ENCODE results near the gene TARS1.

TARS1 gene

GRCh38 chr5:33440482-33441240 lies at the start of gene TARS1:
Gene TARS1 (plus strand): TSS chr5:33440965. CDS start chr5:33441087, 122 bp downstream.
- peaks cover 17% of the 10 kb centered on the region for H3K36me3 Mint-ChIP-seq (ENCODE audit: low read depth)
- H3K4me3 Mint-ChIP-seq = no peak within 1 kb of the TSS
- H3K27me3 Mint-ChIP-seq (ENCODE audit: low read depth) = no peaks in the 10 kb centered on the region
- no peak within 1 kb of the TSS for H3K27ac Mint-ChIP-seq
- DNase-seq (ENCODE audit: low spot score) = peak; percentile 96
- H3K4me1 Mint-ChIP-seq (ENCODE audit: low read depth) = peaks cover 34% of the 10 kb centered on the region
- H3K9me3 Mint-ChIP-seq = no peaks in the 10 kb centered on the region

DNA sequence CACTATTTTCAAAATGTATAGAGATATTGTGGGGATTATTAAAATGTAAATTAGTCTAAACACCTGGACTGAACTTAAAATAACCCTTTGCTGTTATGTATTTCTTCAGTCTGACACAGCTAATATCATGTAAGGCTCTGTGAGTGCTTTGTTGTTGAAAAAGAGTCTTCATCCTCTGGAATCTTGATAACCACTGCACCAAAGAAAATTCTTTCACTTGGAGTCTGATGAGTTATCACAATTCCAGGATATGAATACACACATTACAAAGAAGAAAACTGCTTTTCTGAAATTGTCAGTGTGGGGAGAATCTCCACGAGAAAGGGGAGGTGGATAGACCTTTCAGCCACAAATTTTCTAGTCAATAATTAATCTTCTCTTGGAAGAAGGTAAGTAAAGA lies 42.3 kb upstream of the TARS1 start:
- no peaks in the 10 kb centered on the region for H3K9me3 Mint-ChIP-seq
- H3K4me1 Mint-ChIP-seq (ENCODE audit: low read depth) = no peaks in the 10 kb centered on the region
- H3K27ac Mint-ChIP-seq = no peak overlapping the region
- DNase-seq (ENCODE audit: low spot score) = no peak
- H3K36me3 Mint-ChIP-seq (ENCODE audit: low read depth) = no peaks in the 10 kb centered on the region
- no peak overlapping the region for H3K4me3 Mint-ChIP-seq
- H3K27me3 Mint-ChIP-seq (ENCODE audit: low read depth) = no peaks in the 10 kb centered on the region

- Mint-ChIP-seq H3K36me3 (ENCODE audit: low read depth) (no peaks in the 10 kb centered on the region), H3K27ac (no peak overlapping the region), H3K27me3 (ENCODE audit: low read depth) (no peaks in the 10 kb centered on the region)
Measured at GRCh38 chr5:33400675-33401074, 40.1 kb upstream of the TARS1 start.

DNA sequence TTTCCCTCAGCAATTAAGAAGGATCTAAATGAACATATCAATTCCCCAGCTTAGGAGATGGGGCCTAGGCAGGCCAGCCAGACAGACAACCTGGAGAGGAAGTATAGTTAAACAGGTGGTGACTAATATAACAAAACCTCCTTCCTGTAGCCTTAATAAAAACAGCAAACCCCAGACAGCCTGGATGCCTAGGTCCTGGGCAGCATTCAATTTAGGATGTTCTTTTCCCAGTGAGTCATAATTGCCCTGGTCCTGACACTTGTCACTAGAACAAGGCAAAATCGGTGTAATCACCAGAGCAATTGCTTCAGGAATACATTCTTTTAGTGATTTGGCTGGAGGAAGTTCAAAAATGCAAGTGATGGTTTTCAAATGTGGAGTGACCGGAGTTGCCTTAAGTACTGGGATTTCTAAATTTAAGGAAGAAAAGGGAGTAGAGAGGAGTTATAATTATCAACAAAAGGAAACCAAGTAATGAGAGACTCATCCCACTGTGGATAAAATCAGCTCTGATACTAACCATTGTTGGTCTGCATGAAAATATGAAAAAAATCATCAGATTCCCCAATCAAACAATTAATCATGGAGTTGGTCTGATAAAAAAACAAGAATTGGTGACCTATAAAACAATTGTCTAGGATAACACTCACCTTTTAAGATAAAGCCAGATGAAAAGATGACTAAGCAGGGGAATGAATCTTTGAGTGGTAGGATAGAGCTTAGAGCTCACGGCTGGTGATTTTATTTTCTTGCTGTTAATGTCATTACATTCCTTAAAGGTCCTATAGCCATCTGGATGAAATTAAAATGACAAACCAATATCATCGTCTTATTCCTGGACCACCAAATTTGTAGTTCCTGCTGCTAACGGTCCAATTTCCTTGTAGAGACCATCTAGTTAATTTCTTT lies 39.0 kb upstream of the TARS1 start:
- DNase-seq (ENCODE audit: low spot score) = no peak
- Mint-ChIP-seq H3K4me3 (no peak overlapping the region), H3K27me3 (ENCODE audit: low read depth) (no peaks in the 10 kb centered on the region), H3K27ac (no peak overlapping the region), H3K9me3 (no peaks in the 10 kb centered on the region), H3K36me3 (ENCODE audit: low read depth) (no peaks in the 10 kb centered on the region), H3K4me1 (ENCODE audit: low read depth) (no peaks in the 10 kb centered on the region)

More at GRCh38 chr5:33400675-33401074, 40.1 kb upstream of the TARS1 start:
- H3K4me1 Mint-ChIP-seq (ENCODE audit: low read depth) = no peaks in the 10 kb centered on the region
- no peak for DNase-seq (ENCODE audit: low spot score)
- H3K4me3 Mint-ChIP-seq = no peak overlapping the region
- no peaks in the 10 kb centered on the region for H3K9me3 Mint-ChIP-seq

DNA sequence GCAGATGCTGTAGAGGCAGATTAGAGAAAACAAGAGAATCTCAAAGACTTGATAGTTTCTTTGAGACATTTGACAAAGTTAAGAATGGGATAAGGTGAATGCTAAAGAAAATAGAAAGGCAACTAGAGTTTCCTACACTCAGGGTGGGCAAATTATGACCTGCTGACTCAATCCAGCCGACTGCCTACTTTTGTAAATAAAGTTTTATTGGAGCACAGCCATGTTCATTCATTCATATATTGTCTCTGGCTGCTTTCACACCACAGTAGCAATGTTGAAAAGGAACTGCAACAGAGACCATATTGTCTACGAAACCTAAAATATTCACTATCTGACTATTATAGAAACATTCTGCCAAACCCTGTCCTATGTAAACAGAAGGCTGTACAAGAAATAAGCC lies 37.6 kb upstream of the TARS1 start:
- Mint-ChIP-seq H3K4me1 (ENCODE audit: low read depth) (no peaks in the 10 kb centered on the region), H3K27ac (no peak overlapping the region), H3K4me3 (no peak overlapping the region), H3K27me3 (ENCODE audit: low read depth) (no peaks in the 10 kb centered on the region), H3K9me3 (no peaks in the 10 kb centered on the region), H3K36me3 (ENCODE audit: low read depth) (no peaks in the 10 kb centered on the region)
- no peak for DNase-seq (ENCODE audit: low spot score)

DNA sequence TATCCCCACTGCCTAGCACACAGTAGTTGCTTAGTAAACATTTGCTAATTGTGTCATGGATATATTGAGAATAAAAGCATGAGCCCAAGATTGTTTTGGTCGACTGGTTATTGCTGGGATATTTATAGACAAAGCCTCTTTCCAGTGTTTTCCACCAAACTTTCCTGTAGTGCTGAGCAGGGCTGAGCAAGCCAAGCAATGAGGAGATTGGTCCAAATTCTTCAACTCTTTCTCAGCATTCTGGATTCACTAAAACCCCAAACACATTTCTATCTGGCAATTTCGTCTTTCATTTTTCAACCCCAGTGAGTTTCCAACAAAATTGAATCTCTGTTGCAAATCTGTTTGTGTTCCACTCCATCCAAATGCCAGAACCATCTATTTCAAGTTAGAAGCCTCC lies 31.9 kb upstream of the TARS1 start:
- Mint-ChIP-seq H3K4me3 (no peak overlapping the region), H3K27ac (no peak overlapping the region), H3K4me1 (ENCODE audit: low read depth) (no peaks in the 10 kb centered on the region), H3K27me3 (ENCODE audit: low read depth) (no peaks in the 10 kb centered on the region), H3K36me3 (ENCODE audit: low read depth) (no peaks in the 10 kb centered on the region), H3K9me3 (no peaks in the 10 kb centered on the region)
- DNase-seq (ENCODE audit: low spot score) = no peak

GRCh38 chr5:33409435-33410170 lies 31.2 kb upstream of the TARS1 start:
- Mint-ChIP-seq H3K27me3 (ENCODE audit: low read depth) (no peaks in the 10 kb centered on the region), H3K4me1 (ENCODE audit: low read depth) (no peaks in the 10 kb centered on the region), H3K27ac (no peak overlapping the region), H3K9me3 (no peaks in the 10 kb centered on the region), H3K36me3 (ENCODE audit: low read depth) (no peaks in the 10 kb centered on the region), H3K4me3 (no peak overlapping the region)
- DNase-seq (ENCODE audit: low spot score) = no peak

DNA sequence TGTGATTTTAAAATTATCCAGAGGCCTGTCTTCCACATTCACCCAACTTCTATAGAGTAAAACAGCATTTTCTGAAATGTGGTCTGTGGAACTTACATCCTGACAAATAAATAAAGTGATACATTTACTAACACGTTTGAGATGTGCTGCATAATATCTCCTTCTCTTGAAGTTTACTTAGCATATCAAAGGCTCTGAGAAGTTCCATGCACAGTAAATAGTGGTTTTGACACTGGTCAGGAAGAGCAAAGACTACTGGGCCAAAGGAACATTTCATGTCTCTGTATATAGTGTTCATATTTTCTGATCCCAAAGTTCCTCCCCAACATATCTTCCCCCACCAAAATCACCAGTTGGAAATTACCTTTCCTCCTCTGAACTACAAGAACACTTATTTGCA lies 30.5 kb upstream of the TARS1 start:
- no peak overlapping the region for H3K4me3 Mint-ChIP-seq

GRCh38 chr5:33411498-33411897 lies 29.3 kb upstream of the TARS1 start:
- Mint-ChIP-seq H3K9me3 (no peaks in the 10 kb centered on the region), H3K27ac (no peak overlapping the region), H3K4me3 (no peak overlapping the region), H3K27me3 (ENCODE audit: low read depth) (no peaks in the 10 kb centered on the region), H3K4me1 (ENCODE audit: low read depth) (no peaks in the 10 kb centered on the region), H3K36me3 (ENCODE audit: low read depth) (no peaks in the 10 kb centered on the region)
- no peak for DNase-seq (ENCODE audit: low spot score)

More for the DNA sequence above, 30.5 kb upstream of the TARS1 start:
- H3K36me3 Mint-ChIP-seq (ENCODE audit: low read depth) = no peaks in the 10 kb centered on the region
- H3K9me3 Mint-ChIP-seq = no peaks in the 10 kb centered on the region
- H3K27me3 Mint-ChIP-seq (ENCODE audit: low read depth) = no peaks in the 10 kb centered on the region
- no peaks in the 10 kb centered on the region for H3K4me1 Mint-ChIP-seq (ENCODE audit: low read depth)
- no peak overlapping the region for H3K27ac Mint-ChIP-seq
- DNase-seq (ENCODE audit: low spot score) = no peak

- no peak overlapping the region for H3K27ac Mint-ChIP-seq
- no peaks in the 10 kb centered on the region for H3K36me3 Mint-ChIP-seq (ENCODE audit: low read depth)
- H3K9me3 Mint-ChIP-seq = no peaks in the 10 kb centered on the region
- H3K27me3 Mint-ChIP-seq (ENCODE audit: low read depth) = peaks cover 6% of the 10 kb centered on the region
- DNase-seq (ENCODE audit: low spot score) = no peak
- H3K4me3 Mint-ChIP-seq = no peak overlapping the region
- H3K4me1 Mint-ChIP-seq (ENCODE audit: low read depth) = no peaks in the 10 kb centered on the region
Measured at GRCh38 chr5:33415811-33416354, 24.9 kb upstream of the TARS1 start.

DNA sequence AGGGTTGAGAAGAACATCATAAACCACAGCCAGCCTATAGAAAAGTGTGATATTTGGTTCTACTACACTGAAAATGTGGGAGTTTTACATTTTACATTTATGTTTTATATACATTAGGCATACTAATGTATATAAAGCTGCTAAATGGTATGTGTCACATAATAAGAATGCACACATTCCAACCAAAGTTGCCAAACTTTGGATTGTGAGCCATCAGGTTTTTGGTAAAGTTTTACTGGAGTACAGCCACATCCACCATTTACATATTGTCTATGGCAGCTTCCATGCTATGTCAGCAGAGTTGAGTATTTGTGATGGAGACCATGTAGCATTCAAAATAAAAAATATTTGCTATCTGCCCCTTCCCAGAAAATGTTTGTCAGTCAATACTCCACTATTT lies 23.1 kb upstream of the TARS1 start:
- H3K36me3 Mint-ChIP-seq (ENCODE audit: low read depth) = no peaks in the 10 kb centered on the region
- H3K4me3 Mint-ChIP-seq = no peak overlapping the region
- peaks cover 13% of the 10 kb centered on the region for H3K27me3 Mint-ChIP-seq (ENCODE audit: low read depth)
- no peak for DNase-seq (ENCODE audit: low spot score)
- no peak overlapping the region for H3K27ac Mint-ChIP-seq
- no peaks in the 10 kb centered on the region for H3K9me3 Mint-ChIP-seq
- no peaks in the 10 kb centered on the region for H3K4me1 Mint-ChIP-seq (ENCODE audit: low read depth)

DNA sequence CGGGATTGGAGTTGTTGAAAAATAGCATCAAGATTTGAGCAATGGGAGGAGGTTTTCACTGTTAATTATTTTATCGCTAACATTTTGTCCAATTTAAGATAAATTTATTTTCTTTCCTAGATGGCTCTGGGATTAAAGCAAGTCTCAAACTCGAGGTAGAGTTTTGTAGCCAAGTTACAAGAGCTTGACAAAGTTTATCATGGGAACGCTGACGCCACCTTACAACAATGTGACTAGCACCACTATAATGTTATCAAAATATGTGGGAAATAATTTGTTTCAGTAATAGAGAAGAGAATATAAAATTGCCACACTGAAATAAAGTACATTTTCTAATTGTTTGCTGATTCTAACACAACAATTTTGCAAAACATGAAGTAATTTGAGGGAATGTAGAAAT lies 19.8 kb upstream of the TARS1 start:
- peaks cover 13% of the 10 kb centered on the region for H3K27me3 Mint-ChIP-seq (ENCODE audit: low read depth)
- H3K27ac Mint-ChIP-seq = no peak overlapping the region
- H3K4me1 Mint-ChIP-seq (ENCODE audit: low read depth) = no peaks in the 10 kb centered on the region
- H3K9me3 Mint-ChIP-seq = no peaks in the 10 kb centered on the region
- DNase-seq (ENCODE audit: low spot score) = no peak
- no peaks in the 10 kb centered on the region for H3K36me3 Mint-ChIP-seq (ENCODE audit: low read depth)
- H3K4me3 Mint-ChIP-seq = no peak overlapping the region

DNA sequence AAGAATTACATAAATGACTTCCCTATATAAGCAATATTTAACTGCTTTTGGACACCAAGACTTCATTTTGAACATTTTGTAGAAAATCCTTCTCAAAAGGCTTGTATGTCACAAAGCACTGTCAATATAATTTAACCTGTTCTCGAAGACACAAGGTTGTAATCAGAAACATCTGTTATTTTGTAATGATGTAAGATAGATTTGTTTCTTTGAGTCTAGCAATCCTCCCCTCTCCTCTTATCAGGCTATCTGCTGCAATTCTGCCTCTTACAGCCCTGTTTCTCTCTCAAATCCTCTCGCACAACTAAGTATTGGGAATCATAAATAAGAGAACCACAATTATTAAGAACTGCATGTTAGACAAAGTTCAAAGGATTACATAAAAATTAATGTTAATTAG lies 18.6 kb upstream of the TARS1 start:
- no peaks in the 10 kb centered on the region for H3K9me3 Mint-ChIP-seq
- H3K27ac Mint-ChIP-seq = no peak overlapping the region
- no peak overlapping the region for H3K4me3 Mint-ChIP-seq
- H3K4me1 Mint-ChIP-seq (ENCODE audit: low read depth) = no peaks in the 10 kb centered on the region
- H3K27me3 Mint-ChIP-seq (ENCODE audit: low read depth) = peaks cover 14% of the 10 kb centered on the region
- no peak for DNase-seq (ENCODE audit: low spot score)
- no peaks in the 10 kb centered on the region for H3K36me3 Mint-ChIP-seq (ENCODE audit: low read depth)

All from T-helper 2 cell treated with Interferon-gamma antibody and Interleukin-4, amounts not matched to agents 5 μg/mL and 100 μg/mL, for 36 hours (primary cell).